ENCODE data around the gene HTRA2.

The HTRA2 gene

DNA sequence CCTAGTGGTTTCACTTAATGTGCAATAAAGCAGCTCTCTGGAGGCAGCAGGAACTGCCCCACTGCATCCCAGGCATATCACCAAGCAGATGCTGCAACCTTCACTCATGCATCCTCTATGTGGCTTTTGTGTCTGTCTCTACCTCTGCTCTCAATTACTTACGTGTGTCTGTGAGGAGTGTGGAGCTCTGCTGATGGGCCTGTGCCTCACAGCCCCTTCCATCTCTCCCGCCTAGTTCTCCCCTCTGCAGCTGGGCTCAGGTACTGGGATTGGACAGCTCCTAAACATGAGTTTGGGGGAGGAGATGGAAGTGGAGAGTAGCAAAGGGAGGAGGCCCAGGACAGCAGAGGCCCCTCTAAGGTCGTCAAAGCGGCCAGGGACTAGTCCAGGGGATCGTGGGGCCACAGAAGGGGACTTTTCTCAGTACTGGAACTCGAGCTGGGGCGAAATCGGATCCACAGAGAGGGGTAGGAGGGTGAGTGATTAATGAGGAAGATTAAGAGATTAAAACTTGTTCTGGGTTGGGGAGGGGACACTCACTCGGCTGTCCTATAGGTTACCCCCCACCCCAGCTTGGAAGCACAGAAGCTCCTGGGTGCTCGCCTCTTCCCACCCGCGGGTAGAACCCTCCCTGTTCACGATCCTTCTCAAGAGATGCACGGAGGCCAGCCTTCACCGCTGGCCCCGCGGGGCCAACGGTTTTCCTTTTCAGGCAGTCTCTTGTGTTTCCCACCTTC is 28.2 kb upstream of the HTRA2 start:
- DNase-seq = no peak

DNA sequence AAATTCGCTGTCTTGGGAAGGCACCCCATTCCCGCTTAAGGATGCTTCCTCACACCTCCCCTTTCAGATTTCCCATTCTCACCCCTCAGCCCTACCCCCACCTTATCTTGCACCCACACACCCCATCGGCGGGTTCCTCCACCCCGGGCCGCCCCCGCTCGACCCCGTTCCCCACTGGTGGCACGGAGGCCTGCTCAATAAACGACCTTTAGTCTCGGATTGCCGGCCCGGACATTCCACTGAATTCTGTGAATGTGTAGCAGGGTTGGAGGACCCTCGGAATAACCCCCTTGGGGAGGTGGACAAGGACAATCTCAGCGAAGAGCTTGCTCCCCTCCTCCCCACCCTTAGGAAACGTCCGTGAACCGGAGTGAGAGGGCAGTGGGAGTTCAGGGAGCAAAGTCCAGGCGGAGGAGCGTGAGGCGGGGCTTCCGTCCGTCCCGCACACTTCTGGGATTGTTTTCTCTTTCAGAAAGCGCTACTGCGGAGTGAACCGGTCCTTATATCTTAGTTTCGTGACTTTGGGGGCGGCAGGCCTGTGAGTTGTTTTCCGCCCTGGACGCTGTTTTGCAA is 27.5 kb upstream of the HTRA2 start:
- no peak for DNase-seq

- DNase-seq = no peak
Measured at GRCh38 chr2:74502720-74503505, 26.8 kb upstream of the HTRA2 start.

DNA sequence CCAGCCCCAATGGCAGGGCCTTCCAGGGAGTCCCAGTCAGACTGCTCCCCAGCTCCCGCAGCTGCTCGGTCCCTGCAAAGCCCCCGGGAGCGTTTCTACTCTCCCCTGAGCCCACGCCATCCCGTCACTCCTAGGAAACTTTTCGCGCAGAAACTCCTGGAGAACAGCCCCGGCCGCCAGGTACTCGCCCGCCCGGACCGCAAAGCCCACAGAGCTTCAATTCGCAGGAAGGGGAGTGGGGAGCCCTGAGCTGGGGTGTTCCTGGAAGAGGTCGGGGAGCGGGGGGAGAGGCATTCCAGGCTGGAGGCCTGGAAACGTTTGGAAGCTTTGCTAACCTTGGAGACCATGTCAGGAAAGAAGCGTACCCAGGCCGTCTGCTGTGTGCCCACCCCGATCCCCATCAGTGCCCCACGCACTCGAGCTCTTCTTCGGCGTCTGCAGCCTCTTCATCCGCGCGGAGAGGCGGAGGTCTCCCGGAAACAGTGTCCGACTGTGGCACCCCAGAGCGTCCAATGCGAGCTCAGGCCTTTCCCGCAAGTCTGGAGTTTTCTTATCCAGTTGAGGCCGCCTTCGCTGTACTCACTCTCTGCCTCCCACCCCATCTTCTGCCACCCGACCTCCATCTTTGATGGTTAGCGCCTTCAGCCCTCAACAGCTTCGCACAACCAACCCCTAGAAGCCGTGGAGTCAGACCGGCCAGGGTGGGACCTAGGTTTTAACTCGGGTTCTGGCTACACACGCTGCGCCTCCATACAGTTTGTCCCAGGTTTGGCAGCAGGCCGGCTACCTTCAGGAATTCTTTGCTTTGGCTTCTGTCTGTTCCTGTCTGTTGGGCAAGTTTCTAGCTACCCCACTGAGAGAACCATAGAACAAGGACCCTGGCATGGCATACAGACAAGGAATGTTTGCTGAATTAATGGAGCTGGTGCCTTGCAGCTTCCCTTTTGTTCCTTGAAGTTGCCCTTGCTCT is 25.9 kb upstream of the HTRA2 start:
- no peak for DNase-seq

- DNase-seq = no peak
Measured at GRCh38 chr2:74504591-74504990, 25.1 kb upstream of the HTRA2 start.

DNA sequence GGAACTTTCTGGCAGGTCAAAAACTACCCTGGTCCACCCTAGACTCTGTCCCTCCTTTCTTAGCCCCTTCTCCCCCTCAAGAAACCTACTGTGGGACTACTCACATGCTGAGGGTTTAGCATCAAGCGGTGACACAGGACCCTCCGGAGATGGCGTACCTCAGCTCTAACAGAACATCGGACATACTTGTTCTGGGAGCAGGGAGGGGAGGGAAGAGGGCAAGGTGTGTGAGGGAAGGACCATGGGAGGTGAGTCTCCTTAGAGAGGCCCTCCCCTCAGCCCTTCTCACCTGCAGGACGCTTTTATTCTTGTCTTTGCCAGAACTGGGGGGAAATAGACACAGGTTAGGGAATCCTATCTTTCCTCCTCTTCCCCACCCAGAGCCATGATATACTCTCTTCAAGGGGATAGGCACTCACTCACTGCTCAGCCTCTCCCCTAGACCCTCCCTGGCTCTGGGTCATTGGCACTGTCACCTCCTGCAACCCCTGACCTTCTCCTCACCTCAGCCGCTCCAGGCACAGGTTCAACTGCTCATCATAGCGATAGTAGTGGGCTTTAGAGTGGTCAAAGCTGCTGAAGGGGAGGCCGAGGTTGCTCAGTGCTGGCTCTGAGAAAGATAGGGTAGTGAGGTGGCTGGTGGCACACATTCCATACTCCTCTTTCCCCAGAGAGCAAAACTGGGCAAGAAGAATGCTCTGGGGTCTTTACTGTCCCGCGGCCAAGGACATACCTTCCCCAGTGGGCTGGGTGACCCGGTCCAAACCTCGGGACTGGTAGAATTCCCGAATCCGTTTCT is 24.1 kb upstream of the HTRA2 start:
- DNase-seq = no peak

DNA sequence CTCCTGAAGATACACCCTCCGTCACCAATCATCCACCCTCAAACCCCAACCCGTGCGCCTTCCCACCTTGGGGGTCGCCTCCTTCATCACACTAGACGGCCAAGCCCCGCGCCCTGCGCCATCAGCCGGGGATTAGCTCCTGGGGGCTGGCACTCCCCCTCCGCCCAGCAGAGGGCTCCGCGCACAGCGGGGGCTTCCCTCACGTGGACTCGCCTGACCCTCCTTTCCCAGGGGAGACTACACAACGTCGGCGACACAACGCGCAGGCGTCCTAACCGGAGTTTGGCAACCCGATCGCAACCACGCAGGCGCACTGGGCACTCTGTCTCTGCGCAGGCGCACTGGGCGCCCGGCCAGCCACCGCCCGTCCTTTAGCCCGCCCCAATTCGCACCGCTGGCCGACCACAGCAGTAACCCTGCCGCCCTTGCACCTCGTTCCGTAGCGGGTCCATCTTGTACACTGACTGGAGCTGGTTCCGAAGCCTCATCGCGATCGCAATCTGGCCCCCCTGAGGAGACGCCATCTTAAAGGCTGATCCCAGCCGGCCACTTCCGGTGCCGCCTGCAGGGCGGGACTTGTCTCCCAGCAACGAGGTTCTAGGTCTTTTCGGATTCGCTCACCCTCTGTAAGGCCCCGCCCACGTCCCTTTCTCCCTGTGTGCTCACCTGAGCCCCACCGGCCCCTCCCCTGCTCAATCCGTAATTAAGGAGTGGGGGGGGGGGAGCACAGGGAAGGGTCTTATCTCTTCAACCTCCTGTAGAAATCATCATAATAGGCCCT is 22.4 kb upstream of the HTRA2 start, which contains the start of gene PCGF1:
PCGF1 (minus strand) TSS at position 551 of the 781 bp plus-strand sequence; CDS start at position 524, 27 bp downstream.
- peak; percentile 98 for DNase-seq

- no peak for DNase-seq
Measured at GRCh38 chr2:74507926-74508520, 21.7 kb upstream of the HTRA2 start.

DNA sequence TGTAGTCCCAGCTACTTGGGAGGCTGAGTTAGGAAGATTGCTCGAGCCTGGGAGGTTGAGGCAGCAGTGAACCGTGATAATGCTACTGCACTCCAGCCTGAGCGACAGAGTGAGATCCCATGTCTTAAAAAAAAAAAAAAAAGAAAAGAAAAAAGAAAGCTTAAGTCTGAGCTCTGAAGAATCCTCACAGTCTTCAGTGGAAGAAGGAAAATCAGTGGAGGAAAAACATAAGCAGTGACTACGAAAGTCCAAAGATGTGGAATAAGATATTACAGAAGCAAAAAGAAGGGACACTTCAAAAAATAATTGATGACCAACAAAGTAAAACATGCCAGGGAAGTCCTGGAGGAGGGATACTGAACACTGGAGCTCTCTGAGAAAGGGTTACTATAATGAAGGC is 19.5 kb upstream of the HTRA2 start:
- no peak for DNase-seq

DNA sequence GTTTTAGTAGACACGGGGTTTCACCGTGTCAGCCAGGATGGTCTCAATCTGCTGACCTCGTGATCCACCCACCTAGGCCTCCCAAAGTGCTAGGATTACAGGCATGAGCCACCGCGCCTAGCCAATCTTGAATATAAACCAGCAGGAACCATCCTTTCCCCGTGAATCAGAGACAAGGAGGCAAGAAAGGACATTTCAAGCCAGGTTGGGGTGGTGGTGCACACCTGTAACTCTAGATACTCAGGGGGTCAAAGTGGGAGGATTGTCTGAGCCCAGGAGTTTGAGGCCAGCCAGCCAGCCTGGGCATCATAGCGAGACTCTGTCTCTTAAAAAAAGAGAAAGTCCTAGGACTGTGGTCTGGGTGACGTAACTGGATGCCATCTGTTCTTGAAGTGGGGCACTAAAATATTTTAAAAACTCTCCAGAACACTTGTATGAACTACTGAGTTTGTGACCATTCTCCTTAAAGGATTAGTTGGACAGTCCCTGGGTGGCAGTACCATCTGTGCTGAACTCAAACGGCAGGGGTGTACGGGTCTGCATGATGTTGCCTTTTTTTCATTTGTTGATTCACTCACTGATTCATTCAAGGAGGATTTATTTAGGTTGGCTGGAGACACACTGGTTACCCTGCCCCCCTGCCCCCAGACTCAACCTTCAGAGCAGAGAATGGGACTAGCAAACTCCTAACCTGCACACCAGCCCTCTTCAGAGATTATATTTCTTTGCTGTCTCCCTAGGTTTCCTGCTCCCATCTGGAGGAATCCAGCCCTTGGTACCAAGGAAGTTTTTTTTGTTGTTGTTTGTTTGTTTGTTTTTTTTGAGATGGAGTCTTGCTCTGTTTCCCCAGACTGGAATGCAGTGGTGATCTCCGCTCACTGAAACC is 18.4 kb upstream of the HTRA2 start:
- DNase-seq = no peak

DNA sequence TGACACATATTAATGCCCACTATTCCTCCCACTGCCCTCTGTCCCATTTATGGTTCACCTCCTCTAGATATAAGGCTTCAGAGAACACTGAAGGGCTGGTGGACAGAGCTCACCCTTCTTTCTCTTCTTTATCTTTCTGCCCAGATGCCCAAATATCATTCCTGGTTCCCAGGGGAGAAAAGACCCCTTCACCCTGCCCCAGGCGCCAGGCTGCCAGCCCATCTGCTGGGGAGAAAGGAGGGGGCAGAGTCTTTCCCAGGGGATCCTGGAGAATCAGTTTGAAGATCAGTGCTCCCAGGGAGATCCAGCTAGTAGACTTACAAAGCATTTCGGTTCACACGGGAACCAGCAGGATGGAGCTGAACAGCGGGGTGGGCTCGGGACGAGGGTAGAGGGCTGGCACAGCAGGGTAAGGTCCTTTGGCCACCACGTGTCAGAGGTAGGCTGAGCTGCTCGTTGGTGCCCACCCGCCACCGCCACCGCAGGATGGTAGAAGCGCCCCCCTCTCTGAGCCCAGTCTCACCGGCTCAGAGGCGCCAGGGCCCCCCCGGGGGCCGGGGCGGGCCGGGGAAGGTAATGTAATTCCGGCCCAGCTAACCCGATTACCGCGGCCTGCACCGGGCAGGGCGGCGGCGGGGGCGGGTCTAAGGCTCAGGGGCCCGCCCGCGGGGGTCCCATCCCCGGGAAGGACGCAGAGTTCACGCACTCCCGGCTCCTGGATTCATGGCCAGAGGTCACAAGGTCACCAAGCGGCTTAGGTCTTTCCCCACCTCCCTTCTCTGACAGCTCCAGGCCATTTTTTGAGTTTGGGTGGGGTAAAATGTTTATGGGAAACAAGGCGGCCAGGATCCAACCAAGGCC is 16.8 kb upstream of the HTRA2 start:
- DNase-seq = no peak

DNA sequence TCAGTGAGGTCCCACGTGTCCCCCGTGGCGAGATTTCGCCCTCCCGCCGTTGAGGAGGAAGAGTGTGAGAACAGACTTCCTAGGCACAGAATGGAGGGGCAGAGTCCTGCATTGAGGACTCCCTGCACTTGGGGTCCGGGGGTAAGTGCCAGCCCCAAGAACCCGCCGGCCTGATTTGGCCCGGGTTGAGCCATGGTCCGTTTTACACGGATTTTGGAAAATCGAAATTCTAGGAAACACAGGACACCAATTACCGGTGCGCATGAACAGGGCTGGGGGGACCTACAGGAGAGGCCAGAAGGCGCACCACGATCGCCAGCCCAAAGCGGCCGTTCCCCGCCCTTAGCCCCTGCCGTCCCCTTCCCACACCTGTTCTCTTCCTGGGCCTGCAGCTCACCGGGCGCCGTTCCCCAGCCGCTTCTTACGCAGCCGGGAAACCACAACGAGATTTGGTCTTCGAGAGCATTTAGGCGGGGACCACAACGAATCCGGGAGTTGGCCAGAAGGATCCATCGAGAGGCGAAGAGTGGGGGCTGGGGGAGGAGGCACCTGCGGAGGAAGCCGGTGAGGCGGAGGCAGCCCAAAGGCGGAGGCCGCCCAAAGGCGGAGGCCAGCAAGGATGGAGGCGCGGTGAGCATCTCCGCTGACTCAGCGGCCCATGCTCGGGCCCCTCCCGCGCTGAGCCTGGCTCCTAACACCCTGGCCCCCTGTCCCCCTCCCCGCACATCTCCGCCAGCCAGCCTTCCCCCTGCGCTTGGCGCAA is 15.9 kb upstream of the HTRA2 start:
- no peak for DNase-seq

DNA sequence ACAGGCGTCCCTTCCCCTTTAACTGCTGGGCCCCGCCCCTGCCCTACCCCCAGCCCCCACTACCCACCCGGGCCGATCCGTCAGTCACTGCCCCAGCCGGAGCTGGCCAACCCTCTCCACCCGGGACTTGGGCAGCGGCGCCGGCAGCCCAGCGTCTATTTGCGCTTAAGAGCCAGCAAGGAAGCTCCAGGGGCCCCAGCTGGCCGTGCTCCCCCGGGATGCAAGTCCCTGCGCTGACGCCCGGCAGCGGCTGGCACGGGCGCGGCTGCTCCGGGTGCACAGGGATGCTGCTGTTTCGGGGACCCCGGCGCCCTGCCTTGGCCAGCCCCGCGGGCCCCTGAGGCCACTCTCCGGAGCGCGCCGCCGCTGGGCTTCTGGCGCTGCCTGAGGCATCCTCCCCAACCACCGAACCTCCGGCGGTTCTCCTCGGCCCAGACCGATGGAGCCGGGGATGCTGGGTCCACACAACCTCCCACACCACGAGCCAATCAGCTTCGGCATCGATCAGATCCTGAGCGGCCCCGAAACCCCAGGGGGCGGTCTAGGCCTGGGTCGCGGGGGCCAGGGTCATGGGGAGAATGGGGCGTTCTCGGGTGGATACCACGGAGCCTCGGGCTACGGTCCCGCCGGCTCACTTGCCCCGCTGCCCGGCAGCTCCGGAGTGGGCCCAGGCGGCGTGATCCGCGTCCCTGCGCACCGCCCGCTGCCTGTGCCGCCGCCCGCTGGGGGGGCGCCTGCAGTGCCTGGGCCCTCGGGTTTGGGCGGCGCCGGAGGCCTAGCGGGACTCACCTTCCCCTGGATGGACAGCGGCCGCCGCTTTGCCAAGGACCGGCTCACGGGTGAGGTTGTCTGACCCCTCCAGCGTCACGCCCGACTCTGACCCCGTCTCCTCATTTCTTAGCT is 15.1 kb upstream of the HTRA2 start, which contains the start of gene TLX2:
TLX2 (plus strand) TSS at position 83 of the 903 bp plus-strand sequence; CDS start at position 440, 357 bp downstream.
- no peak for DNase-seq

DNA sequence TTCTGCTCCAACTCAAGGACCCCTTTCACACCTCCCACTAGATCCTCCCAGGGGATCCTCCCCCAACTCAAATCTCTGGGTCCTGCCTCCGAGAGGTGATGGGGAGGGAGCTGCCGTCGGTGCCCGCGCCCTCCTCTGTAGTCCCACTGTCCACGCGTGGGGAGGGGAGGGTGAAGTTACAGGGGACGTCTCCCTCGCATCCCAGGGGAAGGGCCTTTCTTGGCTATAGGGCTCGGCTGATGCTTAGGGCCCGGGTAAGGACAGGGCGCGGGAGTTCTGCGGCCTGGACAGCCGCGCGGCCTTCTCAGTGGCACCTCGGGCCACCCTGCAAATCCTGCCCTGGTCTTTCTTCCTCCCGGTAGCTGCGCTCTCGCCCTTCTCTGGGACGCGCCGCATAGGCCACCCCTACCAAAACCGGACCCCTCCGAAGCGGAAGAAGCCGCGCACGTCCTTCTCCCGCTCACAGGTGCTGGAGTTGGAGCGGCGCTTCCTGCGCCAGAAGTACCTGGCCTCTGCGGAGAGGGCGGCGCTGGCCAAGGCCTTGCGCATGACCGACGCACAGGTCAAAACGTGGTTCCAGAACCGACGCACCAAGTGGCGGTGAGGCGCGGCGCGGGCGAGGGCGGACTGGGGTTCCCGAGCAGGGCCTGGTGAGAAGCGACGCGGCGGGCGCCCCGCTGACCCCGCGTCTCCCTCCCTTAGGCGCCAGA is 14.3 kb upstream of the HTRA2 start:
- no peak for DNase-seq

DNA sequence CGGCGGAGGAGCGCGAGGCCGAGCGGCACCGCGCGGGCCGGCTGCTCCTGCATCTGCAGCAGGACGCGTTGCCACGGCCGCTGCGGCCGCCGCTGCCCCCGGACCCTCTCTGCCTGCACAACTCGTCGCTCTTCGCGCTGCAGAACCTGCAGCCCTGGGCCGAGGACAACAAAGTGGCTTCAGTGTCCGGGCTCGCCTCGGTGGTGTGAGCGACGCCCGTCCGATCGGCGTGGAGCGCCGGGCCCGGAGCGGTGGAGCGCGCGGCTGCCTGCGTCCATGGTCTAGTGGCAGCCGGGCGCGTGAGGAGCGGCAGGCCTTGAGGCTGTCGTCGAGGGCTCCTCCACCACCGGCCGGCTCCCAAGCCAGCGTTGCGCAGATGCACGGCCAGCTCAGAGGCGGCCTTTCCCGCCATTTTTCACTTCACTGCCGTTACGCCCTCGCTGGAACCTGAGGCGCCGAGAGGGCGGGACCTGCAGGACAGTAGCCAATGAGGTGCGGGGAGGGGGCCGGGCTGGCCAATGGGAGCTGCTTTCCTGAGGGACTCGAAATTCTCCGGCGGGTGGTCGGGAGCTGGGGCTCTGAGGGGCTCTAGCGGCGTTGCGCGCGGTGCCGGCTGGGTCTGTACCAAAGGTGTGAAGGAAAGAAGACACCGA is 13.6 kb upstream of the HTRA2 start:
- no peak for DNase-seq
